ENCODE results near the gene USP16.
"Not testable (repeated sequence)": the region's sequence is repeated elsewhere in the genome, so short reads cannot be mapped to it uniquely, and the experiment has no call there.

USP16 gene

GRCh38 chr21:29024474-29025327 is at the start of gene USP16:
Gene USP16, plus strand, starts transcription at chr21:29024668. Its CDS starts 3,246 bp downstream, at chr21:29027914.
- peak; percentile 99 for DNase-seq

DNA sequence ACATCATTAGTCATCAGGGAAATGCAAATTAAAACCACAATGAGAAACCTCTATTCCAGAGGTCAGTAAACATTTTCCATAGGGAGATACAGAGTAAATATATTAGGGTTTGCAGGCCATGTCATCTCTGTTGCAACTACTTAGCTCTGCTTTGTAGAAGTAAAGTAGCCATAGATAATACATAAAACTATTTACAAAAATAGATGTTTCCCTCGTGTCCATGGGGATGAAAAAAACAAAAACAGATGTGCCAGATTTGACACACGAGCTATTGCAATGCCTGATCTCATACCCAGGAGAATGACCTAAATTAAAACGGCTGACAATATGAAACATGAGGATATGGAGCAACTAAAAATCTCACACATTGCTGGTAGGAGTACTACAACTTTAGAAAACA is 49.1 kb upstream of the USP16 start:
- no peak for DNase-seq

DNA sequence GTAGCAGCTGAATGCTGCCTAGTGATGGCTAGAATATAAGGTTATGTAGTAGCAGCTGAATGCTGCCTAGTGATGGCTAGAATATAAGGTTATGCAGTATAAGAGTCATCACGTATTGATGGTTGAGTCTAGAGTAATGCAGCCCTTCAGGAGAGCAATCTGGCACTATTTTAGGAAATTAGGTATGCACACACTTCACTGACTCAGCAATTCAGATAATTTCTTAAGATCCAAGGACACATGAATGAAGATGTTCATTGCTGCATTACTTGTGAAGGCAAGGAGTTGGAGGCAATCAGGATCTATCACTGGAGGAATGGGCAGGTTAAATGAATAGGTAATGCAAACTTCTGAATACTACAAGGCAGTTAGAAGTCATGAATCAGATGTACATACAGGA is 45.4 kb upstream of the USP16 start:
- no peak for DNase-seq

- no peak for DNase-seq
These were observed 41.8 kb upstream of the USP16 start for GRCh38 chr21:28982637-28983036.

GRCh38 chr21:28986677-28987076 is 37.8 kb upstream of the USP16 start:
- no peak for DNase-seq

GRCh38 chr21:28988146-28988545 is 36.3 kb upstream of the USP16 start:
- DNase-seq = not testable (repeated sequence)

GRCh38 chr21:28991861-28992525 is 32.5 kb upstream of the USP16 start:
- DNase-seq = no peak

DNA sequence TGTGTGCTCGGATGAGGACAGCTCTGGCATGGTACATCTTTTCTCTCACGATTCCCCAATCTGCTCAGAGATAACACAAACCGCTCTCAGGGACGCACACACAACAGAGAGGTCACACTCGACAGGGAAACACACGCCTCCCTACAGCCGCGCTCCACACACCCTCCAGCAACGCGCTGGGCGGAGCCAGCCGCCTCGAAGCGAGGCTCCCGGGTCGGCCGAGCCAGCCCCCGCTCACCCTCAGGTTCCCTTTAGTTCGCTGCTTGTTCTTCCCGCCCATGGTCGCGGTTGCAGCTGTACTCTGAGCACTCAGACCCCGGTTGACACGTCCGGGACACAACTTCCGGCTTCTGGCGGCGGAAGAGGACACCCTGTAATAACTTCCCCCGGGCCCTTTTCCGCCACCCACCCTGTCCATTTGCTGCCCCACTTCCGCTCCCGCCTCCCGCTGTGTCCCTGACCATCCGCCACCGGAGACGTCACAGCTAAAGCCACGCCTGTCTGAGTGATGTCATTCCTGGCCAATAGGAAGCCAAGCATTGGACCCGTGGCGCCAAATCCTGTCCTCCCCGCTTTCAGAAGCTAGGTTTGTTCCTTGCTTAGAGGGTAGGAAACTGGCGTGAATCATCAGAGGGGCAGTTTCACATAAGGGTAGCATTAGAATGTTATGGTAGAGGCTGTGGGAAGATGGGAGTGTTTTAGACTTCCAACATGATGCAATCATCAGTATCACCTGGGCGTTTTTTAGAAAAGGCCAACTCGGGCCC is 31.8 kb upstream of the USP16 start, which contains the start of gene LTN1:
LTN1 (minus strand) TSS at position 352 of the 767 bp plus-strand sequence; CDS start at position 280, 72 bp downstream.
- DNase-seq = peak; percentile 100

- no peak for DNase-seq
These were observed 31.2 kb upstream of the USP16 start for GRCh38 chr21:28993293-28993629.

- peak; percentile 98 for DNase-seq
These were observed 21.9 kb upstream of the USP16 start for GRCh38 chr21:29002442-29003144.

- no peak for DNase-seq
These were observed 18.8 kb upstream of the USP16 start for GRCh38 chr21:29005696-29006095.

GRCh38 chr21:29007135-29007534 is 17.3 kb upstream of the USP16 start:
- DNase-seq = no peak

- DNase-seq = no peak
These were observed 16.7 kb upstream of the USP16 start for GRCh38 chr21:29007810-29008209.

DNA sequence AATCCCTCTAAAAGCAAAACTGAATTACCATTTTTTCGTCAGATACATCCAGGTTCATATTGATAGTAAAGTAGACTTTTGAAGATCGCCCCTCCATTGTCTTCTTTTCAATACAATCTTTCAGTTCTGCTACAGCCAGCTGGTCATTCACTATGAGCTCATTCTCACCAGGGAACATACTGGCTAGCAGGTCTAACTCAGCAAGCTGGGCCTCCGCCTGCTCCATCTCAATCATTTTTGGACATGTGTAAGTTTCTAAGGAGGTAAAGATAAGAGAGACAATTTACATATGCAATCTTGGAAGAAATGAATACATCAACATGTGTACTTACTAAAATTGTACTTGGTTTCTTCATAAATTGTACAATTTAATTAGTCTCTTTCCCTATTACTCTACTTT is 16.1 kb upstream of the USP16 start:
- DNase-seq = no peak

DNA sequence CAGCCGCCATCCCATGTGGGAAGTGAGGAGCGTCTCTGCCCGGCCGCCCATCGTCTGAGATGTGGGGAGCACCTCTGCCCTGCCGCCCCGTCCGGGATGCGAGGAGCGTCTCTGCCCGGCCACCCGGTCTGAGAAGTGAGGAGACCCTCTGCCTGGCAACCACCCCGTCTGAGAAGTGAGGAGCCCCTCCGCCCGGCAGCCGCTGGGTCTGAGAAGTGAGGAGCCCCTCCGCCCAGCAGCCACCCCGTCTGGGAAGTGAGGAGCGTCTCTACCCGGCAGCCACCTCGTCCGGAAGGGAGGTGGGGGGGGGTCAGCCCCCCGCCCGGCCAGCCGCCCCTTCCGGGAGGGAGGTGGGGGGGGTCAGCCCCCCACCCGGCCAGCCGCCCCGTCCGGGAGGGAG is 13.2 kb upstream of the USP16 start:
- DNase-seq = not testable (repeated sequence)

DNA sequence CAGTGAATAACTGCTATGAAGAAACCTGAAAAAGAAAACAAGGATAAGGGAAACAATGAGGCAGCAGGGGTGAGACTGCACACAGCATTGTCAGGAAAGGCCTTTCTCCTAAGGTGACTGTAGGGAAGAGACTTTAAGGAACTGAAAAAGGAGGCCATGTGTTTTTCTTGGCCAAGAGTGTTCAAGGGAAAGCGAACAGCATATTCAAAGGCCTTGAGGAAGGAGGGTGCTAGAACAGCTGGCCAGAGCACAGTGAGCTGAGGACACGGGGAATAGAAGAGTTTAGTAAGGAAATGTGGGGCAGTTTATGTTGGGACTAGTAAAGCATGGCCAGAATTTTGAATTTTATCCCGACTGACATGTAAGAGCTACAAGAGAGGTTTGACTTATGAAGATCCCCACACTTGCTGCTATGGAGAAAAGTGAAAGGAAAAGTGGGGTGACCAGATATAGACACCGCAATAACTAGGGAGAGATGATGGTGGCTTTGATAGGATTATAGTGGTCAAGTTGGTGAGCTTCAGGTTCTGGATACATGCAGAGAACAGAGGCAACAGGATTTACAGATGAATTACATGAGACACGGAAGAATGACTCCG is 6.7 kb upstream of the USP16 start:
- DNase-seq = no peak

- DNase-seq = no peak
These were observed 5.9 kb upstream of the USP16 start for GRCh38 chr21:29018540-29018939.

- DNase-seq = no peak
These were observed 2.3 kb upstream of the USP16 start for GRCh38 chr21:29022166-29022565.

GRCh38 chr21:29025328-29025713 is 853 bp downstream of the USP16 start:
- no peak for DNase-seq

DNA sequence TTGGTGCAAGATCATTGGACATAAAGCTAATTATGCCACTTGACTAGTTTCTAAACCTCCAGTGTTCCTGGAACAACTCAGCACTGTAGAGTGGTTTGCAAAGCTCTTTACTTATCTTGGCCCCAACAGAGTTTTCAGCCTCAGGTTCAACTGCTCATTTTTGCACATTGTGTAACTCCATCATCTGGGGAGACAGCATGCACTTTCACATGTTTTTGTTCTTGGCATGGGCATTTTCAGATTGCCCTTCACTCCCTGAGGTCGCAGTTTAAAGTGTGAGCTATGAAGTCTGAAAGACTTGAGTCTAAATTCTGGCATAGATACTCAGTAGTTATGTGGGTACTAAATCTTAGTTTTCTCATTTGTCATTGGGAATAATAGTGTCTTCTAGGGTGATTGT is 5.1 kb downstream of the USP16 start:
- DNase-seq = no peak

- no peak for DNase-seq
These were observed 6.4 kb downstream of the USP16 start for GRCh38 chr21:29030909-29031308.

DNA sequence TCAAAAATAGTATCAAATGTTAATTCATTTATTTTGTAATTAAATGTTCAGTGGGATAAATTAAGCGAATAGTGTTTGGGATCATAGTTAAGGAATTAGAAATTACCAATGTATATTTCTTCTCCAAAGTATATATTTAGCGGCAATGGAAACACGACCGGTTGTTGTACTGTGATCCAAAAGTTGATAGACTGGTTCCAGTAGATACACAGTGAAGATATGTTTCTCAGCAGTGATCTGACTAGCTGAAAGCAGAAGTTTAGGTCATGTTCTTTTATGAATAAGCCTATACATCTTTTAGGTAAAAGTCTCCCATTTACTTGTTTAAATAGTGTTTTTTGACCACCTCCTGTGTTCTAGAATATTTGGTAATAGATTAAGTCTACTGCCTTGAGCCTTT is 8.8 kb downstream of the USP16 start:
- no peak for DNase-seq

DNA sequence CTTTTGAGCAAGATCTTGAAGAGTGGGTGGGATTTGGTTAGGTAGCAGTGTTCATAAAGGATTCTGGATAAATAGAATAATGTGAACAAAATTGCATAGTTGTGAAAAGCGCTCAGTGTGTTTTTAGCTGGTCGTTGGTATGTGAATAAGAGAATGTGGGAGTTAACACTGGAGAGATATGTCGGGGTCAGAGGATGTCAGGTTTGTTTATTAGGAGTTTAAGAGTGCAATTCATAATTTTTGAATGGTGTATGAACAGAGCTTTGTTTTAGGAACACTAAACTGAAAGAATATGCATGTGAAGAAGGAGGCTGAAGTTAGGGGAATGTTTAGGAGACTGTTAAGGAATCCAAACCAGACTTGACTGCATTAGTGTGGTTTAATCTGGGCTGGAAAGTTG is 9.4 kb downstream of the USP16 start:
- no peak for DNase-seq
